H1 (cell line): ENCODE data around the gene RMDN2. TPM values are rescaled to one million over a fixed set of nuclear protein-coding genes. Genes with fewer than 3 reads are reported as not detected.
A peak's percentile ranks its signal among the peaks of the same experiment; 100 is the strongest.

Source experiments
- CTCF ChIA-PET: fragments of 300-600 bp; sonication (Branson Sonifier 250); formaldehyde crosslinking; loops from one replicate; lab custom pipeline; 2021; ENCODE audit not compliant: partially characterized antibody; lab: Charles Lee
- POLR2A ChIA-PET: fragments of 300-600 bp; sonication (Branson Sonifier 250); formaldehyde crosslinking; loops from one replicate; lab custom pipeline; 2021; ENCODE audit warnings: inconsistent platforms; ENCODE audit not compliant: partially characterized antibody; lab: Charles Lee
- DNase-seq, 2 experiments: peaks; one replicate each; pipeline versions ENCODE4 v3.0.0 to v3.0.0-alpha.2; 2010 to 2022; ENCODE audit warnings: low spot score in 2 of 2, low read depth in 1 of 2, mixed read lengths in 1 of 2
- FAIRE-seq: peaks from 2 replicates; lab custom pipeline; 2011; peaks lifted over from hg19 to GRCh38; lab: Jason Lieb, UNC
- H2AFZ ChIP-seq: 2 replicates; pipeline ENCODE4 v1.8.1; 2012; ENCODE audit warnings: low read length, inconsistent platforms
- H2AK5ac ChIP-seq: 2 replicates; pipeline ENCODE4 v1.6.1; 2013; ENCODE audit warnings: low read depth, low read length
- H2BK120ac ChIP-seq: replicated peaks from 2 replicates; pipeline ENCODE3; 2013; ENCODE audit warnings: low read depth, low read length, inconsistent platforms
- H2BK12ac ChIP-seq: 2 replicates; pipeline ENCODE4 v1.6.1; 2013; ENCODE audit warnings: low read depth, low read length
- H2BK15ac ChIP-seq: 2 replicates; pipeline ENCODE4 v1.6.1; 2013; ENCODE audit warnings: low read length
- H2BK20ac ChIP-seq: 2 replicates; pipeline ENCODE4 v1.6.1; 2013; ENCODE audit warnings: low read length
- H2BK5ac ChIP-seq: 2 replicates; pipeline ENCODE4 v1.6.1; 2013; ENCODE audit warnings: low read depth, low read length
- H3K14ac ChIP-seq: 2 replicates; pipeline ENCODE4 v1.6.1; 2013; ENCODE audit warnings: inconsistent platforms; ENCODE audit not compliant: insufficient read length
- H3K18ac ChIP-seq: 2 replicates; pipeline ENCODE4 v1.6.1; 2013; ENCODE audit warnings: low read length; ENCODE audit errors: extremely low read depth
- H3K23ac ChIP-seq: 2 replicates; pipeline ENCODE4 v1.6.1; 2013; ENCODE audit warnings: inconsistent platforms; ENCODE audit not compliant: insufficient read length
- H3K23me2 ChIP-seq: 2 replicates; pipeline ENCODE4 v1.6.1; 2013; ENCODE audit warnings: low read depth, low read length
- H3K27ac ChIP-seq: 2 replicates; pipeline ENCODE4 v1.6.1; 2011; ENCODE audit warnings: low read depth, low read length, inconsistent platforms
- H3K27me3 ChIP-seq, 4 experiments: replicated peaks in 1 of 4; 1 replicate in 1 of 4; 2 replicates in 3 of 4; pipeline versions ENCODE4 v1.6.1 to v1.8.1; 2011 to 2013; ENCODE audit warnings: low read length in 3 of 4, mild to moderate bottlenecking in 3 of 4, inconsistent platforms in 2 of 4, mixed read lengths in 2 of 4, moderate library complexity in 1 of 4; ENCODE audit not compliant: control insufficient read depth in 3 of 4, insufficient read depth in 3 of 4; ENCODE audit errors: extremely low read depth in 1 of 4
- H3K36me3 ChIP-seq, 4 experiments: 2 replicates each; pipeline versions ENCODE4 v1.6.1 to v1.8.1; 2011 to 2013; ENCODE audit warnings: mild to moderate bottlenecking in 4 of 4, low read length in 3 of 4, moderate library complexity in 2 of 4, control low read depth in 1 of 4, inconsistent platforms in 1 of 4; ENCODE audit not compliant: insufficient read depth in 4 of 4, control insufficient read depth in 2 of 4
- H3K4ac ChIP-seq: replicated peaks from 2 replicates; pipeline ENCODE3; 2013; ENCODE audit warnings: low read length, low read depth, mixed read lengths, inconsistent platforms; ENCODE audit not compliant: insufficient read length
- H3K4me1 ChIP-seq, 4 experiments: replicated peaks in 1 of 4; 1 replicate in 1 of 4; 2 replicates in 3 of 4; pipeline versions ENCODE4 v1.6.1 to v1.8.1; 2011 to 2013; ENCODE audit warnings: low read length in 3 of 4, inconsistent platforms in 2 of 4, mixed read lengths in 1 of 4; ENCODE audit not compliant: insufficient read depth in 4 of 4, control insufficient read depth in 3 of 4
- H3K4me2 ChIP-seq, 2 experiments: 2 replicates each; pipeline versions ENCODE4 v1.6.1 to v1.8.1; 2011 to 2013; ENCODE audit warnings: low read depth in 2 of 2, low read length in 2 of 2, control low read depth in 1 of 2, inconsistent platforms in 1 of 2, mild to moderate bottlenecking in 1 of 2; ENCODE audit not compliant: insufficient read depth in 1 of 2
- H3K4me3 ChIP-seq, 4 experiments: fragments of 200-600, 300-600 bp in 1 of 4; sonication (generic), shearing (Covaris generic), sonication (Bioruptor Twin) in 1 of 4; 2 replicates each; pipeline versions ENCODE4 v1.5.1 to v1.8.1; 2011 to 2016; ENCODE audit warnings: low read length in 4 of 4, low read depth in 3 of 4, control low read depth in 2 of 4, inconsistent platforms in 2 of 4, mild to moderate bottlenecking in 2 of 4, mixed read lengths in 1 of 4, moderate library complexity in 1 of 4; ENCODE audit not compliant: insufficient read depth in 2 of 4; ENCODE audit errors: extremely low read depth in 1 of 4
- H3K56ac ChIP-seq: replicated peaks from 2 replicates; pipeline ENCODE3; 2013; ENCODE audit warnings: low read depth, mild to moderate bottlenecking, mixed read lengths, low read length, inconsistent platforms; ENCODE audit not compliant: insufficient read length
- H3K79me1 ChIP-seq: 2 replicates; pipeline ENCODE4 v1.6.1; 2013; ENCODE audit warnings: low read depth, low read length, control low read depth
- H3K79me2 ChIP-seq, 2 experiments: 2 replicates each; pipeline versions ENCODE4 v1.6.1 to v1.8.1; 2012 to 2013; ENCODE audit warnings: low read length in 2 of 2, mild to moderate bottlenecking in 2 of 2, inconsistent platforms in 1 of 2; ENCODE audit not compliant: insufficient read depth in 2 of 2, control insufficient read depth in 1 of 2
- H3K9ac ChIP-seq, 4 experiments: replicated peaks in 1 of 4; 1 replicate in 1 of 4; 2 replicates in 3 of 4; pipeline versions ENCODE4 v1.6.1 to v1.8.1; 2011 to 2013; ENCODE audit warnings: low read depth in 3 of 4, low read length in 3 of 4, control low read depth in 2 of 4, mild to moderate bottlenecking in 2 of 4, moderate library complexity in 2 of 4, inconsistent platforms in 1 of 4; ENCODE audit errors: extremely low read depth in 1 of 4
- H3K9me3 ChIP-seq, 2 experiments: 2 replicates each; pipeline versions ENCODE4 v1.6.1 to v1.8.1; 2012 to 2013; ENCODE audit warnings: mild to moderate bottlenecking in 2 of 2, moderate library complexity in 2 of 2, control low read depth in 1 of 2, inconsistent platforms in 1 of 2, low read depth in 1 of 2, low read length in 1 of 2, mixed read lengths in 1 of 2; ENCODE audit not compliant: insufficient read depth in 2 of 2
- H4K20me1 ChIP-seq, 2 experiments: replicated peaks in 1 of 2; 2 replicates each; pipeline versions ENCODE3 to v1.8.1; 2011 to 2013; ENCODE audit warnings: inconsistent platforms in 2 of 2, low read length in 2 of 2, mild to moderate bottlenecking in 1 of 2; ENCODE audit not compliant: insufficient read depth in 2 of 2, control insufficient read depth in 1 of 2
- H4K5ac ChIP-seq: 2 replicates; pipeline ENCODE4 v1.6.1; 2013; ENCODE audit warnings: low read length, low read depth, mixed read lengths, inconsistent platforms; ENCODE audit not compliant: insufficient read length
- H4K8ac ChIP-seq: 2 replicates; pipeline ENCODE4 v1.8.0; 2013; ENCODE audit warnings: mild to moderate bottlenecking, moderate library complexity, low read length, inconsistent platforms; ENCODE audit not compliant: insufficient read depth; ENCODE audit errors: extremely low read depth
- H4K91ac ChIP-seq: replicated peaks from 2 replicates; pipeline ENCODE3; 2013; ENCODE audit warnings: low read length, mixed read lengths, inconsistent platforms; ENCODE audit not compliant: insufficient read length
- CBX8 ChIP-seq: fragments of 300-800, 300-1000 bp; sonication (generic); IDR thresholded peaks from 2 replicates; pipeline ENCODE4 v1.7.1; 2016; ENCODE audit warnings: low read depth, low read length, borderline replicate concordance
- CEBPB ChIP-seq: IDR thresholded peaks from 2 replicates; pipeline ENCODE4 v1.6.1; 2012; ENCODE audit warnings: low read depth, low read length
- CHD2 ChIP-seq: IDR thresholded peaks from 2 replicates; pipeline ENCODE4 v1.6.1; 2012; ENCODE audit warnings: low read length, improper control_type of control experiment
- CTBP2 ChIP-seq: IDR thresholded peaks from 2 replicates; pipeline ENCODE4 v1.7.0; 2011; ENCODE audit warnings: borderline replicate concordance, mild to moderate bottlenecking, moderate library complexity, mixed read lengths, low read length; ENCODE audit not compliant: insufficient read depth, insufficient read length
- FOSL1 ChIP-seq: IDR thresholded peaks from 2 replicates; pipeline ENCODE4 v1.6.1; 2011; ENCODE audit warnings: mild to moderate bottlenecking, low read depth, low read length, moderate library complexity; ENCODE audit not compliant: insufficient read depth
- GTF2F1 ChIP-seq: IDR thresholded peaks from 2 replicates; pipeline ENCODE4 v1.6.1; 2012; ENCODE audit warnings: low read depth, low read length, improper control_type of control experiment, borderline replicate concordance
- PHF8 ChIP-seq: fragments of 200-600 bp; sonication (generic); conservative IDR thresholded peaks from 2 replicates; pipeline ENCODE4 v1.7.1; 2012; ENCODE audit warnings: low read depth, mild to moderate bottlenecking, inconsistent platforms, low read length, moderate library complexity
- SIN3A ChIP-seq, 2 experiments: IDR thresholded peaks in 1 of 2; conservative IDR thresholded peaks in 1 of 2; 2 replicates each; pipeline ENCODE4 v1.6.1; 2011 to 2012; ENCODE audit warnings: low read length in 2 of 2, improper control_type of control experiment in 1 of 2, low read depth in 1 of 2, mild to moderate bottlenecking in 1 of 2
- SUZ12 ChIP-seq: fragments of 200-600 bp; sonication (generic); IDR thresholded peaks from 2 replicates; pipeline ENCODE4 v1.6.1; 2012; ENCODE audit warnings: mild to moderate bottlenecking, inconsistent platforms, low read length, moderate library complexity, mixed read lengths
- TAF1 ChIP-seq: IDR thresholded peaks from 2 replicates; pipeline ENCODE4 v1.6.1; 2011; ENCODE audit warnings: mild to moderate bottlenecking, low read depth, low read length
- TAF7 ChIP-seq: optimal IDR thresholded peaks from 2 replicates; pipeline ENCODE3; 2011; ENCODE audit warnings: low read depth, mild to moderate bottlenecking, inconsistent platforms, low read length, moderate library complexity, borderline replicate concordance
- TEAD4 ChIP-seq: IDR thresholded peaks from 2 replicates; pipeline ENCODE4 v1.6.1; 2012; ENCODE audit warnings: low read depth, low read length, inconsistent platforms, mixed read lengths
- YY1 ChIP-seq: IDR thresholded peaks from 2 replicates; pipeline ENCODE4 v1.6.1; 2011; ENCODE audit warnings: low read depth, mild to moderate bottlenecking, low read length
- WGBS, 2 experiments: shearing (Covaris generic) in 1 of 2; methylation state at CpG; one replicate each; pipeline versions ENCODE4 v1.1.6 to v1.1.7; 2013 to 2015; ENCODE audit warnings: low lambda C conversion rate in 2 of 2, mixed read lengths in 2 of 2, inconsistent platforms in 1 of 2, low coverage in 1 of 2, missing lambda C conversion rate in 1 of 2; ENCODE audit not compliant: insufficient replicate concordance in 2 of 2, insufficient coverage in 1 of 2, insufficient read length in 1 of 2; ENCODE audit errors: extremely low coverage in 1 of 2, missing lambda C conversion rate in 1 of 2; 5-methylcytosine and 5-hydroxymethylcytosine counted together
- polyA plus RNA-seq, 7 experiments: library from polyadenylated mRNA; depleted of rRNA in 3 of 7; stranded (reverse) in 5 of 7; unstranded in 2 of 7; fragments of >200 nt in 5 of 7; fragments of 200-250 nt in 2 of 7; gene quantifications; 1 replicate in 5 of 7; 2 replicates in 1 of 7; 4 replicates in 1 of 7; pipeline versions ENCODE4 v1.2.1 to v1.2.3, GENCODE V29; 2011 to 2013; ENCODE audit warnings: missing spikeins in 2 of 7, mixed read lengths in 2 of 7
- total RNA-seq: library from RNA; stranded (reverse); fragmentation: NEBNext Ultra II Directional; extraction: Animal tissue kit (Norgen Biotek cat#: 25700); gene quantifications from 2 replicates; pipeline ENCODE4 v1.2.1, GENCODE V29; 2021

The RMDN2 gene
- total and polyA plus RNA-seq, 2 of the 8 experiments (the other 6 are each of a cell fraction or from before 2014, with no cell fraction given), result 0.53 to 3.0 TPM

- Histone ChIP-seq H3K27me3 (no peaks in the 10 kb centered on the region), H3K36me3 (no peaks in the 10 kb centered on the region), H3K9ac (no peak overlapping the region), H2BK15ac (no peak overlapping the region), H3K23me2 (no peaks in the 10 kb centered on the region; the same call in 1 of the 2 replicates), H4K91ac (no peak overlapping the region), H3K4me1 (peaks cover 0 to 6% (median 0%) of the 10 kb centered on the region in 4 experiments; a peak in 2 of 7 replicates), H2BK12ac (no peak overlapping the region), H3K4me3 (no peak overlapping the region), H2BK5ac (no peak overlapping the region), H4K5ac (no peak overlapping the region), H4K8ac (0 out of 2 replicates have a peak overlapping the region, but pooled peaks have one; percentile 7), H3K4ac (no peak overlapping the region), H2BK120ac (no peak overlapping the region), H4K20me1 (no peaks in the 10 kb centered on the region), H3K56ac (no peak overlapping the region), H3K23ac (no peak overlapping the region), H3K9me3 (no peaks in the 10 kb centered on the region), H3K4me2 (no peak overlapping the region; a peak in 1 of 4 replicates), H3K27ac (no peak overlapping the region), H3K79me2 (no peaks in the 10 kb centered on the region), H2BK20ac (no peak overlapping the region), H3K14ac (no peak overlapping the region), H2AK5ac (no peak overlapping the region), H3K18ac (0 out of 2 replicates have a peak overlapping the region, but pooled peaks have one; percentile 24), H2AFZ (peak overlapping the region; percentile 82), H3K79me1 (no peaks in the 10 kb centered on the region)
- FAIRE-seq, result no peak
- peak in 1 of 2 experiments; percentile 50 for DNase-seq
- POLR2A ChIA-PET, result interaction anchor here (0.7 to 1.4 kb wide), 2 partner anchors 19 to 647 kb away, joined by 3 read pairs; no protein-coding TSS in a partner anchor
- CTCF ChIA-PET, result interaction anchor here (0.5 to 12.7 kb wide), 26 partner anchors 8 to 706 kb away, joined by 3 to 192 read pairs (median 4); no protein-coding TSS in a partner anchor
- WGBS, 2 experiments, result 54% methylated on average over 15 of the region's 15 CpGs; no CpG with 5 or more reads in 1 of the 2 experiments
- TF ChIP-seq TEAD4, result no peak
- no peak for TF ChIP-seq CTBP2
- TF ChIP-seq GTF2F1, result no peak
- no peak for TF ChIP-seq CBX8
- TF ChIP-seq TAF7, result no peak
- no peak for TF ChIP-seq FOSL1
- no peak for TF ChIP-seq SIN3A (conservative IDR thresholded peaks at IDR 0.05 in 1 of 2, IDR thresholded peaks at IDR 0.05 in 1 of 2; ENCODE audit: low read depth in 1 of 2, low read length in 2 of 2)
- no peak for TF ChIP-seq TAF1
- no peak for TF ChIP-seq SUZ12
- TF ChIP-seq CEBPB, result no peak
- no peak for TF ChIP-seq CHD2
- no peak for TF ChIP-seq PHF8
- no peak for TF ChIP-seq YY1
Measured at GRCh38 chr2:37875403-37875906, 49.6 kb upstream of the RMDN2 start.
